CD4-positive, alpha-beta T cell treated with Interleukin-10 for 1 hour (primary cell): ENCODE measurements around the gene P2RY6.

Experiments used
- DNase-seq: peaks from one replicate; pipeline ENCODE4 v3.0.0-alpha.2; 2020

P2RY6 gene

DNA sequence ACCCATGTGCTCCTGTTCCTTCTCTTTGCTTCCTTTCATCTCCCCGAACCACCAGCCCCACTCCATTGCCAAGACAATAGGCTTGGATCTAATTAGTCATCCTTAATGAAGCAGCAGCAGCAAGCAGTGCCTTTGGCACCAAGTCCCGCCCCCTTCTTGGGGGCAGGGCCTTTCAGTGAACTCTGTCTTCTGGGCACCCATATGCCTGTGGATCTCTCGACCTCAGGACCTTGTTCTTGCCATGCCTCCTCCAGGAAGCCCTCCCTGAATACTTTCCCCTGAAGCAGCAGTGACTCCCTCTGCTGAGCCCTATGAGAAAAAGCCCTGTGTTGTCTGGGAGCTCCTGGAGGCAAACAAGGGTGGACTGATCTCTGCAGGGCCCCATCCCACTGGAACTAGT, 68.0 kb downstream of the P2RY6 start:
- no peak for DNase-seq

DNA sequence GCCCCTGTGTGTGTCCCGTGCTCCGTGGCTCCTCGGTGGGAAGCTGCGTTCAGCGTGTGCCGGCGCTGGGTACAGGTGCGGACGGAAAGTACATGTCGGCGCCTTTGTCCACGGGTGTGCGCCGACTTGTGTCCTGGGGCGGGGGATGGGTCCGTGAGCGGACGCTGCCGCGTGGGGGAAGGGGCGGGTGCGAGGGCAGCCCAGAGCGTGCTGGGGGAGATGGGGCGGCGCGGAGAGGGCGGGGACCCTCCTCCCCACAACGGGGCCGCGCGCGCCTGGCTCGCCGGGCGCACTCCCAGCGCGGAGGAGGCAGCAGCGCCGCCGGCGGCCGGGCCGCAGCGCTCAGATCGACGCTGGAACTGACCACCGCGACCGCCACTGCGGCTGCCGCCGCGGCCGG, 70.5 kb downstream of the P2RY6 start:
- DNase-seq: no peak

DNA sequence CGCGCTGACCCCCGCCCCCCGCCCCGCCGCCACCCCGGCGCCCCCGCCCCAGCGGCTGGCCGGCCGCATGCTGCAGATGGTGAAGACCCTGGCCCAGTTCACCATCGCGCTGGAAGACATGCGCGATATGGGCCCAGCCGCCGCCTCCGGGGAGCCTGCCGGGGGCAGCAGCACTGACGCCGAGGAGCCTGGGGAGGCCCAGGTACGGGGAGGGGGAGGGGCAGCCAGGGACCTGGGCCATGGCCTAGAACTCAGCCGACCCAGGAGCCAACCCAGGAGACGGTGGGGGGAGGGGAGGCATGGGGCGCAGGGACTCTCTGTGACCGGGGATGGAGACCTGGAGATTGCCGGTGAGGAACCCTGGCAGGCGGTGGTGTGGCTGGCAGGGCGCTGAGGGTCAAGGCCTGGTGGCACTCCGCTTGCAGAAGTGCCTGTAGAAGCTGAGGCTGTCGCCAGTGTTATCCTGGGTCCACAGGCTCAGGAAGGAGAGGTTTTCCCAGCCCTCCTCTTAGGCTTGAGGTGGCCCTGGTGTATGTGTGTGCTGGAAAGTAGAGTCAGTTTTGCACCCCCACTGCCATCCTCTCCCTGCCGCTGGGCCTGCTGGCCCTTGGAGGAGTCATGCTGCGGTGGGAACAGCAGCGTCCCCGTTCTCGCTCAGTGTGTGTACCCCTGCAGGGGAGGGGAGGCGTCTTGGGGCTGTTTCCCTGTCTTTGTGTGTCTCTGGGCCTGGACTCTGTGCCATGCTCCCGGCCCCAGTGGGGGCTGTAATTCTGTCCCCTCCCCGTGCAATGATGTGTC, 71.1 kb downstream of the P2RY6 start:
- DNase-seq: no peak

DNA sequence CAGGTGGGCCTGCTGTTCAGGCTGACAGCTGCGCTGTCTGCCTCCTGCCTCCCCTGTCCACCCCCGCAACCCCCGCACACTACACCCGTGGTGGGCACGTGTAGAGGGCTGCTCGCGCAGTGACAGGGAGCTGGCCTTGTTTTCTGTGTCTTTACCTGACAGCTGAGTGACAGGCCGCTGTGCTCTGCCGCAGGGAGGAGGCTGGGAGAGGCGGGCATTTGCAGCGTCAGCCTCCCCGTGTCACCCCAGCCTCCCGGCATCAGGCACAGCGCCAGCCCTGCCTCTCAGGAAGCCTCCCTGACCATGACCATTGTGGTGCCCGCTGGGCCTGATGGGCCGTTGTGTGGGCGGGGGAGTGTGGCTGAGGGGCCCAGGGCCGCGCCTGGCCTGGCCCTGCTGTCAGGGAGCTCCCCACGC, 72.1 kb downstream of the P2RY6 start:
- no peak for DNase-seq

DNA sequence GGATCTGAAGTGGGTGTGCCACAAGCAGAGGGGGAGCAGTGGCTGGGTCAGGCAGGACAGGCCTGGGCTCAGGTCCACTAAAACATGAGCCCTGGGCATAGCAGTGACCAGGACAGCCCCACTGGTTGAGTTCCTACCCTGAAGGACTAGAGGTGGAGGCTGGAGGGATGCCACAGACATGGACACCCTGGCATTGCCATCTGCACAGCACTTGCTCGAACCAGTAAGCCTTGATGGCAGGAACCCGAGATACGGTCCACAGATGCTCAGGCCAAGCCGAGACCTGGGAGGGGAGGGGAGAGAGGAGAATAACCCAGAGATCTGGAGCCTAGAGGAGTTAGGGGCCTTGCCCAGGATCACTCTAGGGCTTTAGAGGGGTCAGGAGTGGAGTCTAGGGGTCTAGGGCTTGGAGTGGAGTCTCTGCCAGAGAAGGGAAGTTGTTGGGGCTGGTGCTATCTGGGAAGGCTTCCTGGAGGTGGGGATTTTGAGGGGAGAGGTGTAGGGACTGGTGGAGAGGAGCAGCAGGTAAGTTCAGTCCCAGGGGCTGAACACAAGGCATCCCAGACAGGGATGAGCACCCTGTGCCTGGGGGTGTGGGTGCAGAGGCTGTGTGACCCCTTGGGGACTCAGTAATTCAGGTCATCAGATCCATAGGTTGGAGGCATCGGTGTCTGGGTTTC, 73.5 kb downstream of the P2RY6 start:
- no peak for DNase-seq

DNA sequence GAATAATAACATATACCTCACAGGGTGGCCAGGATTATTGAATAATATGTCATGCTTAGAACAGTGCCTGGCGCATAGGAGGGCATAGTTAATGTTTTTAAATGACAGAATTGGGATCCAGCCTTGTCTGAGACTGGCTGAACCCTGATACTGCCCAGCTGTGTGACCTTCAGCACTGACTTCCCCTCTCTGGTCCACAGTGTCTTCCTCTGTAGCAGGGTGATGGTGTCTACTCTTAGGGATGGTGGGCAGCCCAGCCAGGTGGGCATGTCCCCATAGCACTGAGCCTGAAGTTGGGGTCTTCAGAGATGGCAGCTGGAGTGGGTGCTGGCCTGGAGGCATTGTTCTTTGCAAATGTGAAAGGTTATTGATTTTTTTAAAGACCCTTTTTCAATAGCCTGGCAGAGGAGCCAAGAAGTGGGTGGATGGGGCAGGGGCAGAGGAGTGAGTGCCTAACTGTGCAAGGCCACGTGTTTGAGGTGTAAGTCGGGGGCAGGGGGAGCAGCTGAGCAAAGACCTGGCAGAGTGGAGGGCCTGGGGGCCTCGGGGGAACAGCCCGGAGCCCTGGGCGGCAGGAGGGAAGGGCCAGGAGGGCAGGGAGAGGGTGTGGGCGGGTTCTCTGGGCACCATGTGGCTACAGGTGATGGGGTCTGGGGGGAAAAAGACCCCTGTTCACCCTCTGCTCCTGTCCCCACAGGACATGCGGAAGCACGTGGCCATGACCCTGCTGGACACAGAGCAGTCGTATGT, 74.2 kb downstream of the P2RY6 start:
- no peak for DNase-seq

DNA sequence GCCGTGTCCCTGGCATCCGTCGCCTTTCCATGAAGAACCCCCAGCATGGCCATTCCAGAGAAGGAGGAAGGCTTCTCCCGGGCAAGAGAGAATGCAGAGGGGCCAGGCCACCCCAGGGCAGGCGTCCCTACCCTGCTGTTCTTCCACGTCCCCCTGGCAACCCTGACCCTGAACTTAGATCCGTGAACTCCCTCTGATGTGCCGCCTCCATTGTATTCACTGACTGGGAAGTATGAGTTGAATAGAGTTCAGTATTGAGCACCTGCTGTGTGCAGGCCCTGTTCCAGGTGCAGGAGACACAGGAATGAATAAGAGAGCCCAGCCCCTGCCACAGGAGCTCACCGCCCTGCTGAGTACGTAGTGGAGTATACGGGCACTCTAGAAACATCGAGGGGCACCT, 74.9 kb downstream of the P2RY6 start:
- DNase-seq: no peak
